Measurements from ENCODE around the gene RNGTT.

DNA sequence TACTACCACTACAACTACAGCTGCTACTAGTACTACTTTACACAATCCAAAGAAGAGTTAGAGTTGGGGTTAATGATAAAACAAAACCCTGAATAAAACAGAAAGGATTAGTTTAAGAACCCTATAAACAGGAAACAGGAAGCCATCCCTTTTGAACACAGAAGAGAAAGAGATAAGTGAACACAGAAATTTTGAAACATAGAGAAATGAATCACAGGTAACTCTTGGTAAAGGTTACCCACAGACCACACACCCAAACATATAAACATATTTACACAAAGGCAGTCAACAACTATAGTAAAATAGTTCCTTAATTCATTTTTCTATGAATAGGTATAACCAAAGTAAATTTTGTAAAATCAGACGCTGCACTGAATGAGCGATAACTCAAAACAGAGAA is 98.1 kb downstream of the RNGTT start:
- TF ChIP-seq, protein P1, sequence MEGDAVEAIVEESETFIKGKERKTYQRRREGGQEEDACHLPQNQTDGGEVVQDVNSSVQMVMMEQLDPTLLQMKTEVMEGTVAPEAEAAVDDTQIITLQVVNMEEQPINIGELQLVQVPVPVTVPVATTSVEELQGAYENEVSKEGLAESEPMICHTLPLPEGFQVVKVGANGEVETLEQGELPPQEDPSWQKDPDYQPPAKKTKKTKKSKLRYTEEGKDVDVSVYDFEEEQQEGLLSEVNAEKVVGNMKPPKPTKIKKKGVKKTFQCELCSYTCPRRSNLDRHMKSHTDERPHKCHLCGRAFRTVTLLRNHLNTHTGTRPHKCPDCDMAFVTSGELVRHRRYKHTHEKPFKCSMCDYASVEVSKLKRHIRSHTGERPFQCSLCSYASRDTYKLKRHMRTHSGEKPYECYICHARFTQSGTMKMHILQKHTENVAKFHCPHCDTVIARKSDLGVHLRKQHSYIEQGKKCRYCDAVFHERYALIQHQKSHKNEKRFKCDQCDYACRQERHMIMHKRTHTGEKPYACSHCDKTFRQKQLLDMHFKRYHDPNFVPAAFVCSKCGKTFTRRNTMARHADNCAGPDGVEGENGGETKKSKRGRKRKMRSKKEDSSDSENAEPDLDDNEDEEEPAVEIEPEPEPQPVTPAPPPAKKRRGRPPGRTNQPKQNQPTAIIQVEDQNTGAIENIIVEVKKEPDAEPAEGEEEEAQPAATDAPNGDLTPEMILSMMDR (conservative IDR thresholded peaks at IDR 0.05 in 1 of 2, IDR thresholded peaks at IDR 0.05 in 1 of 2; ENCODE audit: extremely low read depth in 1 of 2, insufficient read depth in 1 of 2, low read depth in 1 of 2, low read length in 2 of 2) = no peak
- TF ChIP-seq EZH2 (IDR thresholded peaks at IDR 0.05; ENCODE audit: borderline replicate concordance, low read length) = no peak

Data from mammary epithelial cell (primary cell).